ENCODE measurements around the gene MTG1.

MTG1 gene

DNA sequence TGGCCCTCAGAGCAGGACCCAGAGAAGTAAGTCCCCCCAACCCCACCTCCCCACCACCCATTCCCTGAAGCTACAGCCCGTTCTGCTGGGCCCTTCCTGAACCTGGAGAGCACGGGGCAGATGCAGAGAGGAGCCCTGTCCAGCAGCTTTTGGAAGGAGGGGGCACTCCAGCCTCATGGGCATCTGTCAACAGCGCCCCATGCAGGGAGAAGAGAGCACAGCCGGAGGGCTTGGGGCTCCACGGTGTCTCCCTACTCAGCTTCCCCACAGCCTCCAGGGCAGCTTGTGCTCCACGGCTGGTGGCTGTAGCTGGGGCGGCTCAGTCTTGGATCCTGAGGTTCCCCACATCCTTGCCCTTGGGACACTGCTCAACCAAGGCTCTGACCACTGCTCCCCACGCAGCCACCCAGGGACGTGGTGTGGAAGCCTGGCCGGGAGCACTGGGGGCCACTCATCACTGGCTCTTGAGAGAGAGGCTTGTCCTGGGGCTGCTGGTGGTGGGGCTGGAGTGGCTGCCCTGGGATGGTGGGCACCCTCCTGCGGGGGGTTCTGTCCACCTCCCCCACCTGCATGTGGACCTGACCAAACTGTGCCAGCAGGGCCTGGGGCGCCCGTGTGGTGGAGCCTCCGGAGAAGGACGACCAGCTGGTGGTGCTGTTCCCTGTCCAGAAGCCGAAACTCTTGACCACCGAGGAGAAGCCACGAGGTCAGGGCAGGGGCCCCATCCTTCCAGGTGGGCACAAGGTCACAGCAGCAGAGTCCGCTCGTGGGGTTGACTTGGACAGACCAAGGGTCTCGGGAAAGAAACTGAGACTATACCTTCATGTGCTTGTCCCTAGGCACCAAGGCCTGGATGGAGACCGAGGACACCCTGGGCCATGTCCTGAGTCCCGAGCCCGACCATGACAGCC lies 42.3 kb upstream of the MTG1 start:
- Histone ChIP-seq H3K27ac (no peak overlapping the region), H3K9ac (no peak overlapping the region), H3K4me2 (ENCODE audit: low read length) (no peak overlapping the region), H3K79me2 (no peaks in the 10 kb centered on the region), H3K4me1 (no peaks in the 10 kb centered on the region), H3K9me3 (ENCODE audit: control insufficient read depth, low read length) (no peaks in the 10 kb centered on the region), H3K36me3 (ENCODE audit: control insufficient read depth, insufficient read depth, low read length) (no peaks in the 10 kb centered on the region), H3K4me3 (ENCODE audit: low read depth, low read length) (no peak overlapping the region), H3K27me3 (ENCODE audit: control insufficient read depth, insufficient read depth, low read length) (no peaks in the 10 kb centered on the region), H2AFZ (no peak overlapping the region)
- TF ChIP-seq, protein P1, sequence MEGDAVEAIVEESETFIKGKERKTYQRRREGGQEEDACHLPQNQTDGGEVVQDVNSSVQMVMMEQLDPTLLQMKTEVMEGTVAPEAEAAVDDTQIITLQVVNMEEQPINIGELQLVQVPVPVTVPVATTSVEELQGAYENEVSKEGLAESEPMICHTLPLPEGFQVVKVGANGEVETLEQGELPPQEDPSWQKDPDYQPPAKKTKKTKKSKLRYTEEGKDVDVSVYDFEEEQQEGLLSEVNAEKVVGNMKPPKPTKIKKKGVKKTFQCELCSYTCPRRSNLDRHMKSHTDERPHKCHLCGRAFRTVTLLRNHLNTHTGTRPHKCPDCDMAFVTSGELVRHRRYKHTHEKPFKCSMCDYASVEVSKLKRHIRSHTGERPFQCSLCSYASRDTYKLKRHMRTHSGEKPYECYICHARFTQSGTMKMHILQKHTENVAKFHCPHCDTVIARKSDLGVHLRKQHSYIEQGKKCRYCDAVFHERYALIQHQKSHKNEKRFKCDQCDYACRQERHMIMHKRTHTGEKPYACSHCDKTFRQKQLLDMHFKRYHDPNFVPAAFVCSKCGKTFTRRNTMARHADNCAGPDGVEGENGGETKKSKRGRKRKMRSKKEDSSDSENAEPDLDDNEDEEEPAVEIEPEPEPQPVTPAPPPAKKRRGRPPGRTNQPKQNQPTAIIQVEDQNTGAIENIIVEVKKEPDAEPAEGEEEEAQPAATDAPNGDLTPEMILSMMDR (IDR thresholded peaks at IDR 0.05): no peak

DNA sequence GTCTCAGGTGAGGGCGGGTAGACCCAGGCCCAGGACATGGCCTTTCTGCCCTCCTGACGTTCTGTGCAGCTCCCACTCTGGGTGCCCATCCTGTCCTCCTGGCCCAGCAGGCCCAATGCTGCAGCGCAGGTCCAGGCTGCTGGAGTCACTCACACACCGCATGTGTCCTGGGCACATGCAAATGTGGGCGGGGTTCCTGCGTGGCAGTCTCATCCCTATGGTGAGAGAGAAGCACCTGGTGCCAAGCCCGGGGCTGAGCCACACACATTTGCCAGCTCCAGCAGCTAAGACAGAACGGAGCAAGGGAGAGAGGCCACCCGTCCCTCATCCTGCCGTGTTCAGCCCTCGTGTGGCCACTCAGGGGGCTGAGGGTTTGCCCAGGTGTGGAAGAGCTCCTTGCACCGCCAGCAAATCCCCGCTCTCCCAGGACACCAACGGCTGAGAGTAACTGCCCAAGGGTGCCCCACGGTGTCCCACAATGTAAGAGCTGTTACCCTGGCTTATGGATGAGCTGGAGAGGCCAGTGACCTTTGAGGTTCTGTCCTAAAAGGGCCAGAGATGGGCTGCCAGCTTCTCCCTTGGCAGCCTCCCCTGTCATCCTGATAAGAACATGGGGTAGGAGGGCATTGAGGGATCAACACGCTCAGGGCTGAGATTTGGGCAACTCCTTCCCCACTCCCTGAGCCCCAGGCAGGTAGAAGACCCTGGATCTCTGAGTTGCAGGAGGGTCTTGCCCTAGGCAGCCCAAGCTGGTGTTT lies 40.6 kb upstream of the MTG1 start:
- no peak overlapping the region for H2AFZ ChIP-seq
- H3K4me3 ChIP-seq (ENCODE audit: low read depth, low read length): no peak overlapping the region
- H3K9me3 ChIP-seq (ENCODE audit: control insufficient read depth, low read length): no peaks in the 10 kb centered on the region
- no peaks in the 10 kb centered on the region for H3K27me3 ChIP-seq (ENCODE audit: control insufficient read depth, insufficient read depth, low read length)
- no peak overlapping the region for H3K4me2 ChIP-seq (ENCODE audit: low read length)
- TF ChIP-seq, protein P1 (IDR thresholded peaks at IDR 0.05): no peak
- no peak overlapping the region for H3K27ac ChIP-seq
- no peaks in the 10 kb centered on the region for H3K4me1 ChIP-seq
- H3K36me3 ChIP-seq (ENCODE audit: control insufficient read depth, insufficient read depth, low read length): no peaks in the 10 kb centered on the region
- H3K9ac ChIP-seq: no peak overlapping the region
- no peaks in the 10 kb centered on the region for H3K79me2 ChIP-seq

DNA sequence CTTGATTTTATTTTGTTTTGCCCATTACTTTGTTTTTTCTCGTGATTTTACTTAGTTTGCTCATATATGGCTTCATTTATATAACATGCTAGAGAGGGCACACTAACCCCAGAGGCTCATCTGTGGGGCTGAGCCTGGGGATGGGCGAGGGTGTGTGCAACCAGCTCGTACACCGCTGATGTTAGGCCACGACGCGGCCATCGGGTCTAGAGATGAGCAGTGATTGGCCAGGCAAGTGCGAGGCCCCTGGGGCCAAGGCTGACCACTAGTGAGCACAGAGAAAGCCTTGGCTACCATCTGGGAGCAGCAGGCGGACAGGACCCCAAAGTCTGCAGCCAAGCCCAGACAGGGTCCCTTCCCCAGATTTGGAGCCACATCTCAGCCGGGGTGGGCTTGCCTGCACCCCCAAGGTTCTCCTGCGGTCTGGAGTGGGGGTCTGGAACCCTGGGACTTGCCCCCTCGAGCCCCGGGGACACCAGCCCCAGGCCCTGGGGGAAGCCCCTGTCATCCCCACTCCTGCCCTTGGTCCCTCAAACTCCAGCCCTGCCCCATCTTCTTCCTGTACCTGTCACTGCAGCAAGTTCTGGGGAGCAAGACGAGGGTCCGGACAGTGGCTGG lies 39.9 kb upstream of the MTG1 start:
- Histone ChIP-seq H3K27me3 (ENCODE audit: control insufficient read depth, insufficient read depth, low read length) (no peaks in the 10 kb centered on the region), H3K4me2 (ENCODE audit: low read length) (no peak overlapping the region), H3K27ac (no peak overlapping the region), H3K4me3 (ENCODE audit: low read depth, low read length) (no peak overlapping the region), H2AFZ (no peak overlapping the region), H3K4me1 (no peaks in the 10 kb centered on the region), H3K79me2 (no peaks in the 10 kb centered on the region), H3K36me3 (ENCODE audit: control insufficient read depth, insufficient read depth, low read length) (no peaks in the 10 kb centered on the region), H3K9ac (no peak overlapping the region), H3K9me3 (ENCODE audit: control insufficient read depth, low read length) (no peaks in the 10 kb centered on the region)
- TF ChIP-seq, protein P1 (IDR thresholded peaks at IDR 0.05): no peak

DNA sequence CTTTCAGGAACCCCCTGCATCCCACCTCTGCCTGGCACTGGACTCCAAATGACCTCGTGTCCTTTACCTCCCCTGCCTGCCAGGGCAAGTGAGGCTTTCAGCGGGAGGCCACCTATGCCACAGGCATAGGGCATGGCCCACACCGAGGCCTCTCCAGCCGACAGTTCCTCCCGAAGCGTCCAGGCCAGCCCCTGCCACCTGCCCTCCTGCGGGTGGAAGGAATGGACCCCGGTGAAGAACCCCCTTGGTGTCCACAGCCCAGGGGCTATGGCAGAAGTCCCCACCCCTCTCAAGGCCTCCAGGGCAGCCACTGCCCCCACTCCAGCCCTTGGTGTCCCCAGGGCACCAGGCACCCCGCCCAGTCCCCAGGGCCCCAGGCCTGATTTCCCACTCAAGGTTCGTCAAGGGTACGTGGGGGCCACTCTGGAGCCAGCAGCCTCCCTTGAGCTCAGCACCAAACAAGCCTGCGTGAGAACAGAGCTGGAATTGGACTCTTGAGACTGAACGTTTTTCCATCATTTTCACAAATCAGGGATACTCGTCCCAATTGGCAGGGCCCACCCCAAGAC lies 39.2 kb upstream of the MTG1 start:
- no peaks in the 10 kb centered on the region for H3K36me3 ChIP-seq (ENCODE audit: control insufficient read depth, insufficient read depth, low read length)

More for the DNA sequence above, 39.2 kb upstream of the MTG1 start:
- TF ChIP-seq, protein P1 (IDR thresholded peaks at IDR 0.05): no peak
- H3K9me3 ChIP-seq (ENCODE audit: control insufficient read depth, low read length): no peaks in the 10 kb centered on the region
- H3K4me1 ChIP-seq: peaks cover 3% of the 10 kb centered on the region
- no peak overlapping the region for H2AFZ ChIP-seq
- H3K4me3 ChIP-seq (ENCODE audit: low read depth, low read length): no peak overlapping the region
- H3K79me2 ChIP-seq: no peaks in the 10 kb centered on the region
- no peak overlapping the region for H3K27ac ChIP-seq
- H3K9ac ChIP-seq: no peak overlapping the region
- H3K27me3 ChIP-seq (ENCODE audit: control insufficient read depth, insufficient read depth, low read length): no peaks in the 10 kb centered on the region
- no peak overlapping the region for H3K4me2 ChIP-seq (ENCODE audit: low read length)

All from parathyroid adenoma (tissue), 2 donors.